ENCODE data around the gene SCN7A. TPM values are rescaled to one million over a fixed set of nuclear protein-coding genes. Genes with fewer than 3 reads are reported as not detected.
A peak's percentile ranks its signal among the peaks of the same experiment; 100 is the strongest.

SCN7A gene
- 1 to 10 TPM in 3 of 8 experiments, under 1 TPM in 5; 0.05 to 3.8 (median 0.67) TPM for total RNA-seq

DNA sequence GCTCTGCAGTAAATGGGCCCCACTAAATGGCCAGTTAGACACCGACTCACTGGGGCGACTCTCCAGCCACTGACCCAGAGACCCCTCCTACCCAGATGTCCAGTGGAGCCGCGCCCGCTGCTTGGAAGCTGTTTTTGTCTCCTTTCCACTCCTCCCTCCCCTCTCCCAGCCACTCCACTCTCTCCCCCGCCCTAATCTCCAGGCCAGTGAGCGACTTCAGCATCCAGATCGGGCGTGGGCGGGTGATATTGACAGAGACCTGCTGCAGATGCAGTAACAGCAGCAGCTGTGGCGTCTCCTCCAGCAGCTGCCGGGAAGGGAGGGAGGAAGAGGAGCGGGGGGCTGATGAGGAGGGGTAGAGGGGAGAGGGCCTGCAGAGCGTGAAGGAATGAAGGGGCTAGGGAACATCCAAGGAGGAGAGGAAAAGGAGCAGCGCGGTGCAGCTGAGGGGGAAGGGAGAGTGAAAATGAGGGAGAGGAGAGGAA lies at the start of gene SCN7A:
Gene SCN7A (minus strand): TSS at position 110 of the 485 bp plus-strand sequence. CDS start 16,553 bp downstream, outside the sequence.
- peak within 1 kb of the TSS; percentile 8 to 36 (median 14) for H3K4me3 ChIP-seq
- in situ Hi-C loops (cut with MboI; ENCODE audit: low pct_unique_long_range_greater_than_20kb in 2 of 9, low sequenced_read_pairs in 9 of 9, unreplicated experiment in 9 of 9) = no loop called here
- peak; percentile 95 to 99 (median 99) for ATAC-seq (replicated peaks in 6 of 8)
- WGBS, 10 experiments = 2% methylated on average over 8 of the region's 16 CpGs; no CpG with 5 or more reads in 9 of the 10 experiments
- no peaks in the 10 kb centered on the region for H3K4me1 ChIP-seq (replicated peaks in 1 of 2)
- H3K27ac ChIP-seq = no peak within 1 kb of the TSS

DNA sequence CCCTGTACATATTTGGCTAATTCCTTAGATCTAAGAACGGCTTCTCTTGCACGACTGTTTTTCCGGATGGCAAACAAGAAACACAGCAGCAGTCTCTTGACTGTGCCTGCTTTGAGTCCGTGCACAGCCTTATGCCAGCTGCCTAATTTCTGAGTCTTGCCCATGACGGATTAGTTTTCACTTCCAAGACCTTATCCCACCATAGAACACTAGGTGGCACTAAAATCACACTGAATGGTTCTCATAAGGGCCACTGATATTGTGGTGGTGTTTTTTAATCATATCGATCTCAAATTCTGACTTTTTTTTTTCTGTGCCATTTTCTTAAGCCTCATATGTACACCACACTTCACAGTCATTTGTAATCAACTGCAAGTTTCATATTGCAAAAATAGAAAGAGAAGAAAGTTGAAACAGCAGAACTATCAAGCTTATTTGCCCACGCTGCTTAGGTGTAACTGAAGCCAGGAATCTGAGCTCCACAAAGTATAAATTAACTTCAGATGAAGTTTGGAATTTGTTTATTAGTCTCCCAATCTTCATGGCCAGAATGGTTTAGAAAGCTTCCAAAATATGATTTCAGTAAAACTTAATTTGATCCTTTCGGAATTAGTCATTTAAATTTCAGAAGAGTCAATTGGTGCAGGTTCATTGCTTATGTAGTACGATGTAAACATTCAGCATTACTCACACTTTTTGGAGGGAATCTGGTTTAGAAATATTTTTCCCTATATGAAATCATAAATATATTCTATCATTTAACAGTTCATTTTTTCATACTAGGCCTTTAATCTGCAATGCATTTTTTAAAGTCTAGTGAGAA lies 45.5 kb upstream of the SCN7A start:
- ATAC-seq (replicated peaks in 6 of 8) = peak; percentile 74 to 98 (median 88)
- 0 to 49% (median 26%) methylated on average over 3 to 7 of the region's 9 CpGs; no CpG with 5 or more reads in 1 of the 10 experiments for WGBS, 10 experiments
- H3K4me1 ChIP-seq (replicated peaks in 1 of 2) = no peaks in the 10 kb centered on the region
- H3K27ac ChIP-seq = no peak overlapping the region
- in situ Hi-C loops (cut with MboI; ENCODE audit: low pct_unique_long_range_greater_than_20kb in 2 of 9, low sequenced_read_pairs in 9 of 9, unreplicated experiment in 9 of 9) = loop anchor here in 6 of 9 experiments (25.0 kb wide), 3 partner anchors 673 to 1573 kb away; no protein-coding TSS in a partner anchor
- no peak overlapping the region for H3K4me3 ChIP-seq

DNA sequence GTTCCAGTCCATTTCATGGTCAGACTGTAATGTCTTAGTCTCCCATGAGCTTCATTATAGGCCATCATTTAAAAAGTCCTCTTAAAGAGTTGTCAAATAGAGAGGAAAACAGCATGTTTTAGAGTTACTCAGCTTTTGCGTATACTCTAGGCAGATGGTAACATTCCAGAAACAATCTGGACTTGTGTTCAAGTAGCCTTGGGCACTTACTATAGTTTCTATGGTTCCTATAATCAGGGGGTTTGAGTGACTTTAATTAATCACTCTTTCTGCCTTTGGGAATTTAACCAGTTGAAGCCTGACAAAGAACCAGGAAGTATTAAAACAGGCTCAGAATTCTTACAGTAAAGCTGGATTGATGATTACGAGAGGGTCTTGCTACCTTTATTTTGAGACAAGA lies 42.1 kb upstream of the SCN7A start:
- in situ Hi-C loops (cut with MboI; ENCODE audit: low pct_unique_long_range_greater_than_20kb in 2 of 9, low sequenced_read_pairs in 9 of 9, unreplicated experiment in 9 of 9) = loop anchor here in 6 of 9 experiments (25.0 kb wide), 3 partner anchors 676 to 1576 kb away; no protein-coding TSS in a partner anchor
- ATAC-seq (replicated peaks in 6 of 8) = no peak
- no peak overlapping the region for H3K4me3 ChIP-seq
- H3K4me1 ChIP-seq (replicated peaks in 1 of 2) = no peaks in the 10 kb centered on the region
- H3K27ac ChIP-seq = no peak overlapping the region
- 37 to 100% (median 94%) methylated on average over 1 to 2 of the region's 2 CpGs; no CpG with 5 or more reads in 1 of the 10 experiments for WGBS, 10 experiments

DNA sequence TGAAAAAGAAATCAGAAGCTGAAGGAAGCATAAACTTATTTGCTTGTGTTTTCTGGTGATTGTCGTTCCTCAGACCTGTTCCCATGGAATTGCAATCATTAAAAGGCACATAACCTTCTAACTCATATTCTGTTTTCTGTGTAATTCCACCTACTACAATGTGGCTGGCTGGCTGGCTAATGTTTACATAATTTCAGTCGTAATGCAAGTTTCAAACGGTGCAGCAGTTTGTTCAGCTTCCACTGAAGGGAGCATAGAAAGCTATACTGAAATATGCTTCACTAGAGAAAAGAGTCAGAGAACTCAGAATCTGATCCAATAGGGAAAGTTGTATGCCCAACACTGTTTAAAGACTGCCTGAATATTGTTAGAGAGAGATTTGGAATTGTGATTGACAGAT lies 27.1 kb upstream of the SCN7A start:
- 24 to 88% (median 58%) methylated on average over 2 to 3 of the region's 3 CpGs; no CpG with 5 or more reads in 1 of the 10 experiments for WGBS, 10 experiments
- no peak for ATAC-seq (replicated peaks in 6 of 8)

DNA sequence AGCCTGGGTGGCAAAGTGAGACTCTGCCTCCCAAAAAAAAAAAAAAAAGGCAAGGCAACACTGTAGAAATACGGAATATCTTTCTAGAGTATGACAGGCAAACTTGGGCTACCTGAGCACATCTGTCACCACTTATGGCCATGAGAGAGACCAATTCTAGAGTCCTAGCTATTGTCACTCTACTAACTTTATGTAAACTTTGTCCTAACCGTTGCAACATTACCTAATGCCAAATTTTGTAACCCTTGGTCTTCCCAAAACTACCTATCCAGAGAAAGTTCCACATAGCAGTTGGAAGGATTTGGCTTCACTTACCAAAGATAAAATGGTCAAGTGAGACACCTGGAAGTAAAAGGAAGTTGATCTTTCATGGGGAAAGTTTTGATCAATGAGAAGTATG lies 26.6 kb upstream of the SCN7A start:
- WGBS, 10 experiments = 8 to 100% (median 88%) methylated on average over 1 to 2 of the region's 2 CpGs; no CpG with 5 or more reads in 2 of the 10 experiments
- H3K4me3 ChIP-seq = no peak overlapping the region
- in situ Hi-C loops (cut with MboI; ENCODE audit: low pct_unique_long_range_greater_than_20kb in 2 of 9, low sequenced_read_pairs in 9 of 9, unreplicated experiment in 9 of 9) = loop anchor here in 2 of 9 experiments (25.0 kb wide), 1 partner anchor 108 kb away; no protein-coding TSS in a partner anchor

More for the DNA sequence above, 27.1 kb upstream of the SCN7A start:
- in situ Hi-C loops (cut with MboI; ENCODE audit: low pct_unique_long_range_greater_than_20kb in 2 of 9, low sequenced_read_pairs in 9 of 9, unreplicated experiment in 9 of 9) = loop anchor here in 2 of 9 experiments (25.0 kb wide), 1 partner anchor 109 kb away; no protein-coding TSS in a partner anchor
- Histone ChIP-seq H3K4me3 (no peak overlapping the region), H3K27ac (no peak overlapping the region), H3K4me1 (replicated peaks in 1 of 2) (no peaks in the 10 kb centered on the region)

DNA sequence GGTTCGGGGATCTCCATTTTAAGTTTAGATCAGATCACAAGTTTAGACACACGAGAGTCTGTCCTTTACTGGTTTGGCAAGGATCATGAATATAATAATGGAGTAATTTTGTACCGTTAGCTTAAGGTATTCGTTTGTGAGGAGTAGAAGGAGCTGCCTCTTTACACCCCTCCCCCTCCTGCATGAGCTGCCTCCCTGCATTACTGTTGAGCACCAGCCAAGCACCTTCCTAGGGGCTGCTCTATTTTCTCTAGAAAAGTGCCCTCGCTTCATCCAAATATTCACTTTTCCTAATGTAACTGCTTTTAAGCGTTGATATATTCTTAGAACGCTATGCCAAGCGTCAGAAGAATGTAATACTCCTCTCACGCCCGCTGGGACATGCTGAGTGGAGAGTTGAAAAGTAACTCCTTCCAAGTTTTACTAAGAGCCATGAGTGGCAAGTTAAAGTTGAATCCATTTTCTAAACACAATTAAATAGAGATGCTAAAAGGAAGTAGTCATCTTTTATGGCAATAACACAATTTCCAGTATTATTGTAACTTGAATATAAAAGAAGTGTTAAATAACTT lies 25.4 kb upstream of the SCN7A start:
- H3K4me3 ChIP-seq = no peak overlapping the region
- H3K4me1 ChIP-seq (replicated peaks in 1 of 2) = no peaks in the 10 kb centered on the region
- ATAC-seq (replicated peaks in 6 of 8) = no peak
- 14 to 100% (median 68%) methylated on average over 1 to 10 of the region's 10 CpGs for WGBS, 10 experiments
- H3K27ac ChIP-seq = no peak overlapping the region
- in situ Hi-C loops (cut with MboI; ENCODE audit: low pct_unique_long_range_greater_than_20kb in 2 of 9, low sequenced_read_pairs in 9 of 9, unreplicated experiment in 9 of 9) = loop anchor here in 3 of 9 experiments (10.0 to 25.0 kb wide), 2 partner anchors 105 to 107 kb away; no protein-coding TSS in a partner anchor

More for the DNA sequence above, 26.6 kb upstream of the SCN7A start:
- H3K4me1 ChIP-seq (replicated peaks in 1 of 2) = no peaks in the 10 kb centered on the region
- no peak overlapping the region for H3K27ac ChIP-seq
- ATAC-seq (replicated peaks in 6 of 8) = no peak

DNA sequence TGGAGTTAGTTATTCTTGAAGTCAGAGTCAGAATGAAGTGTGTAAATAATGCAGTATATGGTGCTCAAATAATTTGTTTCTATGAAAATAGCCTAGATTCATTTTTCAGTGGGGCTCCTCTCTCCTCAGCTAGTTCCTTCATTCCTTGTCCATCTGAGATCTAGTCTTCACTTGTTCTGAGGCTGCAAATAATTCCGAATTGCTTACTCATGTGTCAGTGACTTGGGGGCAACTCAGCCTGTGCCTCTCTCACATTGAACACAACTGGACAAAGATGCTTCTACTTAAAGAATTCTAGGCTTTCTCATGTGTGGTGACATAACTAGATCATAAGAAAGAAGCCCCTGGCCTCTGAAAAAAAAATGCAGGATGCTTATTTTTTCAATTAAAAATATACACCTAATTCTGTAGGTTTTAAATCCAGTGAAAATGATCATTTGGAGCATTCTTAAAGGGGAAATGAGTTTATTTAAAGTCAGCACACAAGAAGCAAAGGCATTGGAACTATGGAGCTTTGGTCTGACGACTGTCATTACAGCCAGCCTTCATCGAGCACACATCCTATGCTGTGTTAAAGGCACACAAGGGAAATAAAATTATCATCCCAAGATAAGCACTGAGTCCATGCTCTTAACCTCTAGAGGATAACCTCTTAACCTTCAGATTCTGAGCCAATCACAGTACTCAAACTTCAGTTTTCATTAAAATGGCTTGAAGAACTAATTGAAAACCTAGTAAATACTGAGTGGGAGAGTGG lies 24.8 kb upstream of the SCN7A start:
- Histone ChIP-seq H3K4me1 (replicated peaks in 1 of 2) (no peaks in the 10 kb centered on the region), H3K27ac (no peak overlapping the region), H3K4me3 (no peak overlapping the region)
- no peak for ATAC-seq (replicated peaks in 6 of 8)
- in situ Hi-C loops (cut with MboI; ENCODE audit: low pct_unique_long_range_greater_than_20kb in 2 of 9, low sequenced_read_pairs in 9 of 9, unreplicated experiment in 9 of 9) = loop anchor here in 3 of 9 experiments (10.0 to 25.0 kb wide), 2 partner anchors 104 to 107 kb away; no protein-coding TSS in a partner anchor
- 0 to 93% (median 75%) methylated on average over 1 to 3 of the region's 3 CpGs; no CpG with 5 or more reads in 1 of the 10 experiments for WGBS, 10 experiments

DNA sequence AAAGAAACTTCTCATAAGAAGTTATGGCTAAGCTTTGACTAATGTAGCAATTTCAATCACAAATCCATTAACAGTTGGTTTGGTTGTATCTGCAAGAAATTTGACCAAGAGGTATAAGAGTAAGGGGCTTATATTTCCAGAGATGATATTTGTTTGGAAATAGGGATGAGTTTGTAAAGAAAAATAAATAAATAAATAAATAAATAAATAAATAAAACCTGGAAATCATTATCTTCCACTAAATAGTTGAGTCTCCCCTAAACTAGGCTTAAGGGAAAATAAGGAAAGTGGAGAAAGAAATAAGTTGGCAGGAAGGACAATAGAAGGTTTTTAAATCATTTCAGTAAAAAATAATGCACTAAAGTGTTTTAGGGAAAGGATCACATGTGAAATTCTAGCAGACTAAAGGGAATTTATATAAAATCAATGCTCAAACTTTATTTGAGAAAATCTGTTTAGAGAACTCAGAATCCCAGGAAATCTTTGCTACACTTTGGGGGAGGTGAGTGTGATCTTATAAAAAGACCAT lies 23.5 kb upstream of the SCN7A start:
- in situ Hi-C loops (cut with MboI; ENCODE audit: low pct_unique_long_range_greater_than_20kb in 2 of 9, low sequenced_read_pairs in 9 of 9, unreplicated experiment in 9 of 9) = loop anchor here in 3 of 9 experiments (10.0 to 25.0 kb wide), 2 partner anchors 103 to 105 kb away; no protein-coding TSS in a partner anchor
- no peak overlapping the region for H3K4me3 ChIP-seq
- no peaks in the 10 kb centered on the region for H3K4me1 ChIP-seq (replicated peaks in 1 of 2)
- no peak for ATAC-seq (replicated peaks in 6 of 8)
- no peak overlapping the region for H3K27ac ChIP-seq

DNA sequence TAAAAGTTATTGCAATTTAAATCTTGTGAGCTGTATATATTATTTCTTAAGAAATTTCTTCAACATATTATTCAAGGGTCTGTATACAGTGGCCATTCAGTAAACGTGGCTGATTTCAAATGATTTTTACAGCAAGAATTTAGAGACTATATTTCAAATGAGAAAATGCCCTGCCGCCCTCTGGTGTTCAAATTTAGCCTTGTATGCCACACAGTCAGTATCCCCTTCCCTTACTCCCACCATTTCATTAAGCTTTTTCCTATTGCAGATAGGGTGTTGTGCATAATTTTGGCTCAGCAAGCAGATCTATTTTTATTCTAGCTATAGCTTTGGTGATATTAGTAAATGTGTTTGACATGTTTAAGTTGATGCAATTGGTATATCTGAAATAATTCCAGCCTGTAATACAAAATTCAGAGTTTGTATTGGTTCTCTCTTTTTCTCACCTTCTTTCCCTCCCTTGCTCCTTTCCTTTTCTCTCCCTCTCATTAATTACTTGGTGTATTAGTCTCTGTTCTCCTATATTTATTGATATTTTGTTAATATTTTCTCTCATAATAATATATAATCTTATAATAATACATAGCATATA lies 22.8 kb upstream of the SCN7A start:
- ATAC-seq (replicated peaks in 6 of 8) = peak in 7 of 8 experiments; percentile 40 to 70 (median 51)
- Histone ChIP-seq H3K4me3 (no peak overlapping the region), H3K4me1 (replicated peaks in 1 of 2) (no peaks in the 10 kb centered on the region), H3K27ac (no peak overlapping the region)
- 0 to 29% (median 8%) methylated on average over 1 to 2 of the region's 2 CpGs for WGBS, 10 experiments
- in situ Hi-C loops (cut with MboI; ENCODE audit: low pct_unique_long_range_greater_than_20kb in 2 of 9, low sequenced_read_pairs in 9 of 9, unreplicated experiment in 9 of 9) = loop anchor here in 3 of 9 experiments (10.0 to 25.0 kb wide), 2 partner anchors 102 to 105 kb away; no protein-coding TSS in a partner anchor

DNA sequence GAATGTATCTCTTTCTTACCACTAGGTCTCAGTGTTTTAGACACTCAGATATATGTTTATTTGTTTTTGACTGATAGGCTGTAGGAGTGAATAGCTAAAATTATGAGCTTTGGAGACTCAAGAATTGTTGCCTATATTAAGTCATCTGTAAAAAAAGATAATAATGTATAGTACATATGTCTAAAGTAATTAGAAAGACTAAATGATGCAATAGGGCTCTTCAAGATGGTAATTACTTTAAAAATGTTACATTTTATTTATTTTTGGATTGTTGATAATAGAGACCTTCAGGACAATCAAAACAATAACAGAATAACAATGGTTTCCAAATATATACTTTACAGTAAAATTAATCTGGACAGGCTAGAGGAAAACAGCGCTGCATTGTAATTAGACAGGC lies 19.9 kb upstream of the SCN7A start:
- ATAC-seq (replicated peaks in 6 of 8) = no peak
- Histone ChIP-seq H3K4me3 (no peak overlapping the region), H3K4me1 (replicated peaks in 1 of 2) (no peaks in the 10 kb centered on the region), H3K27ac (no peak overlapping the region)
- 17 to 100% (median 86%) methylated on average over 1 of the region's 1 CpG; no CpG with 5 or more reads in 1 of the 10 experiments for WGBS, 10 experiments
- in situ Hi-C loops (cut with MboI; ENCODE audit: low pct_unique_long_range_greater_than_20kb in 2 of 9, low sequenced_read_pairs in 9 of 9, unreplicated experiment in 9 of 9) = loop anchor here in 3 of 9 experiments (10.0 to 25.0 kb wide), 2 partner anchors 99 to 102 kb away; no protein-coding TSS in a partner anchor

DNA sequence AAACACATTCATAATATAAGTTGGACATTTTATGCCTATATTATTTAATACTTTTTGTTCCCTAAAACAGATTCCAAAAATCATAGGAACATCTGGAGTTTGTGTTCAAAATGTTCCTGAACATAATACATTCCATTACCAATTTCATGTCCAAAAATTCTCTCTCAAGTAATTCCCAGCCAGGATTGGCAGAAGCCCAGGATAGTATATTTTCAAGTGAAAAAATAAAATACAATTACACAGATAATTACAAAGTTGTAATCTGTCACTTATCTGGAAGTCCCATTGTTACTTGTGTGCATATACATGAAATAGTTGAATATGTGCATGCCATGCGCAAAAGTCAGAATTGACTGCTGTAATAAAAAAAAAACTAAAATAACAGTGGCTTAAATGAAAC lies 5.2 kb upstream of the SCN7A start:
- WGBS, 10 experiments = 80 to 100% (median 90%) methylated on average over 1 of the region's 1 CpG; no CpG with 5 or more reads in 1 of the 10 experiments
- peak in 2 of 8 experiments; percentile 28 to 34 for ATAC-seq (replicated peaks in 6 of 8)
- Histone ChIP-seq H3K4me3 (no peak overlapping the region), H3K27ac (no peak overlapping the region), H3K4me1 (replicated peaks in 1 of 2) (no peaks in the 10 kb centered on the region)
- in situ Hi-C loops (cut with MboI; ENCODE audit: low pct_unique_long_range_greater_than_20kb in 2 of 9, low sequenced_read_pairs in 9 of 9, unreplicated experiment in 9 of 9) = no loop called here

DNA sequence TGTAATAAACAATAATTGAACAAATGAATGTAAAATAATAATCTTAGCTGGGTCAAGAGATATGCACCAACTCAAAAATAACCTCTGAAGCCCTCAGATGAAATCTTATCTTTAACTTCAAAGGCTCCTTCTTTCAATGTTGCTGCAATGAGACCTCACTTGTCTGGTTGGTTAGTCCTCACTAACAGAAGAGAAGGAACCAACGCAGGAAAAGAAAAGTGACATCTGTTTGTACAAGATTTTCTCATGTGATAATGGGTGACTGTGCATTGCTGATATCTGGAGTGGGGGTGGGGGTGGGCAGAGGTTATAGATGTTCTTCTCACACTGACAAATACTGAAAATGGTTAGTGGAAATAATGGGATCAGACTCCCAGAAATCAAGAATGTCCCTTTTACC lies 2.6 kb downstream of the SCN7A start:
- in situ Hi-C loops (cut with MboI; ENCODE audit: low pct_unique_long_range_greater_than_20kb in 2 of 9, low sequenced_read_pairs in 9 of 9, unreplicated experiment in 9 of 9) = no loop called here
- Histone ChIP-seq H3K4me1 (replicated peaks in 1 of 2) (no peaks in the 10 kb centered on the region), H3K4me3 (no peak overlapping the region), H3K27ac (no peak overlapping the region)
- ATAC-seq (replicated peaks in 6 of 8) = no peak
- 0 to 100% (median 60%) methylated on average over 1 of the region's 1 CpG; no CpG with 5 or more reads in 3 of the 10 experiments for WGBS, 10 experiments

Data from motor neuron (in vitro differentiated cells).